Measurements from ENCODE around the gene TSPEAR. TPM values are rescaled to one million over a fixed set of nuclear protein-coding genes. Genes with fewer than 3 reads are reported as not detected.
"Not testable (repeated sequence)": the region's sequence is repeated elsewhere in the genome, so short reads cannot be mapped to it uniquely, and the experiment has no call there.

The TSPEAR gene
- total RNA-seq, 2 experiments from 2014 or later = not detected

- no peak for DNase-seq
- CTCF ChIA-PET = interaction anchor here (0.9 kb wide), 1 partner anchor 23 kb away, joined by 3 read pairs; no protein-coding TSS in a partner anchor
- peaks cover 71% of the 10 kb centered on the region for H3K27me3 Mint-ChIP-seq (ENCODE audit: low read depth)
- peaks cover 9% of the 10 kb centered on the region for H3K4me1 Mint-ChIP-seq (ENCODE audit: low read depth)
- intact Hi-C loops (cut with micrococcal nuclease) = no loop called here
- peaks cover 8% of the 10 kb centered on the region for H3K36me3 Mint-ChIP-seq (ENCODE audit: low read depth)
- H3K27ac Mint-ChIP-seq = no peak overlapping the region
- H3K4me3 Mint-ChIP-seq = no peak overlapping the region
- peaks cover 8% of the 10 kb centered on the region for H3K9me3 Mint-ChIP-seq
Measured at GRCh38 chr21:44702973-44703730, 8.2 kb downstream of the TSPEAR start.

DNA sequence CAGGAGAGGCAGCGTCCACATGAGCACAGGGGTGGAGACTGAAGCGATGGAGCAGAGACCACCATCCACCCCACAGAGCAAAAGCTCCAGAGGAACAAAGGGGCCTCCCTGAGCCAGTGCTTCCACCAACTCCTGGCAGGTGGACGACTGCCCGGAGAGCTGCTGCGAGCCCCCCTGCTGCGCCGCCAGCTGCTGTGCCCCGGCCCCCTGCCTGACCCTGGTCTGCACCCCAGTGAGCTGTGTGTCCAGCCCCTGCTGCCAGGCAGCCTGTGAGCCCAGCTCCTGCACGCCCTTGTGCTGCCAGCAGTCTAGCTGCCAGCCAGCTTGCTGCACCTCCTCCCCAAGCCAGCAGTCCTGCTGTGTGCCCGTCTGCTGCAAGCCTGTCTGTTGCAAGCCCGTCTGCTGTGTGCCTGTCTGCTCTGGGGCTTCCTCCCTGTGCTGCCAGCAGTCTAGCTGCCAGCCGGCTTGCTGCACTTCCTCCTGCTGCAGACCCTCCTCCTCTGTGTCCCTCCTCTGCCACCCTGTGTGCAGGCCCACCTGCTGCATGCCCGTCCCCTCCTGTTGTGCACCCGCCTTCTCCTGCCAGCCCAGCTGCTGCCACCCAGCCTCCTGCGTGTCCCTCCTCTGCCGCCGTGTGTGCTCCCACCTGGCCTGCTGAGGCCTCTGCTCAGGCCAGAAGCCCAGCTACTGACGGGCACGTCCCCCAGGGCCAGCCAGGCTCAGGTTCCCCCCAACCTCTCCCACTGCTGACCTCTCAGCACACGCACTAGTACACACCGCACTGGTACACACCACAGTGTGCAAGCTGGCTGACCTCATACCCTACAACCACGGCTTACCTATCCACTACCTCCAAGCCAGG lies 9.0 kb downstream of the TSPEAR start:
- peaks cover 6% of the 10 kb centered on the region for H3K4me1 Mint-ChIP-seq (ENCODE audit: low read depth)
- H3K27me3 Mint-ChIP-seq (ENCODE audit: low read depth) = peaks cover 71% of the 10 kb centered on the region
- no peak overlapping the region for H3K27ac Mint-ChIP-seq
- intact Hi-C loops (cut with micrococcal nuclease) = no loop called here
- no peak for DNase-seq
- H3K9me3 Mint-ChIP-seq = peaks cover 8% of the 10 kb centered on the region
- peaks cover 8% of the 10 kb centered on the region for H3K36me3 Mint-ChIP-seq (ENCODE audit: low read depth)
- H3K4me3 Mint-ChIP-seq = no peak overlapping the region
- CTCF ChIA-PET = no interaction called here

DNA sequence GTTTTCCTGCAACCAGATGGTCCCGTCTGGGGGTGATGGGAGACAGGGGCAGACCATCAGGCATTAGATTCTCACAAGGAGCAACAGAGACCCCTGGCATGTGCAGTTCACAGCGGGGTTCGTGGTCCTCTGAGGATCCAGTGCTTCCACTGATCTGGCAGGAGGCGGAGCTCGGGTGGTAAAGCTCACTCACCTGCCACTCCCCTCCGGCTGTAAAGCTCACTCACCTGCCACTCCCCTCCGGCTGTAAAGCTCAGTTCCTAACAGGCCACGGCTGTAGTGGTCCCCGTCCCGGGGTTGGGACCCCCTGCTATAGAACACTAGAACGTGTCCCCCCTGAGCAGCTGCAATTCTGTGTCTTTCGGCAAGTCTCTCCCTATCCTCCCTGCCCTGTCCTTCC lies 9.8 kb downstream of the TSPEAR start:
- intact Hi-C loops (cut with micrococcal nuclease) = no loop called here
- H3K9me3 Mint-ChIP-seq = peaks cover 8% of the 10 kb centered on the region
- no peak for DNase-seq
- peaks cover 69% of the 10 kb centered on the region for H3K27me3 Mint-ChIP-seq (ENCODE audit: low read depth)
- peaks cover 6% of the 10 kb centered on the region for H3K4me1 Mint-ChIP-seq (ENCODE audit: low read depth)
- peaks cover 8% of the 10 kb centered on the region for H3K36me3 Mint-ChIP-seq (ENCODE audit: low read depth)
- H3K4me3 Mint-ChIP-seq = no peak overlapping the region
- CTCF ChIA-PET = no interaction called here
- H3K27ac Mint-ChIP-seq = no peak overlapping the region

DNA sequence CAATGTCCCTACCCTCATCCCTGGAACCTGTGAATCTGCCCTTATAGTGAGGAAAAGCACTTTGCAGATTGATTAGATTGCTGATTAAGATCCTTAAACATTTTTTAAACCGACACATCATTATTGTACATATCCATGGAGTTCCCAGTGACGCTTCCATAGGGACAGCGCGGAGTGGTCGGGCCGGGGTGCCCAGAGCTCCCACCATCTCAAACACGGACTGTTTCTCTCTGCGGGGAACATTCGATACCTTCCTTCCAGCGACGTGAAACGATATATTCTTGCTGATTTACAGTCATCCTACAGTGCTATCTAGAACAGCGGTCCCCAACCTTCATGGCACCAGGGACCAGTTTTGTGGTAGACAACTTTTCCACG lies 10.4 kb downstream of the TSPEAR start:
- H3K27me3 Mint-ChIP-seq (ENCODE audit: low read depth) = peaks cover 63% of the 10 kb centered on the region
- intact Hi-C loops (cut with micrococcal nuclease) = no loop called here
- H3K4me1 Mint-ChIP-seq (ENCODE audit: low read depth) = peaks cover 3% of the 10 kb centered on the region
- no peak overlapping the region for H3K4me3 Mint-ChIP-seq
- CTCF ChIA-PET = no interaction called here
- peaks cover 4% of the 10 kb centered on the region for H3K36me3 Mint-ChIP-seq (ENCODE audit: low read depth)
- H3K27ac Mint-ChIP-seq = no peak overlapping the region
- no peak for DNase-seq
- peaks cover 7% of the 10 kb centered on the region for H3K9me3 Mint-ChIP-seq

GRCh38 chr21:44700101-44701022 lies 11.0 kb downstream of the TSPEAR start:
- Mint-ChIP-seq H3K36me3 (ENCODE audit: low read depth) (no peaks in the 10 kb centered on the region), H3K4me1 (ENCODE audit: low read depth) (no peaks in the 10 kb centered on the region), H3K27me3 (ENCODE audit: low read depth) (peaks cover 58% of the 10 kb centered on the region), H3K4me3 (no peak overlapping the region), H3K9me3 (peaks cover 2% of the 10 kb centered on the region), H3K27ac (no peak overlapping the region)
- intact Hi-C loops (cut with micrococcal nuclease) = no loop called here
- no peak for DNase-seq
- CTCF ChIA-PET = no interaction called here

GRCh38 chr21:44699502-44700001 lies 11.8 kb downstream of the TSPEAR start:
- CTCF ChIA-PET = no interaction called here
- H3K27ac Mint-ChIP-seq = no peak overlapping the region
- H3K4me1 Mint-ChIP-seq (ENCODE audit: low read depth) = no peaks in the 10 kb centered on the region
- H3K4me3 Mint-ChIP-seq = no peak overlapping the region
- no peaks in the 10 kb centered on the region for H3K9me3 Mint-ChIP-seq
- DNase-seq = no peak
- H3K27me3 Mint-ChIP-seq (ENCODE audit: low read depth) = peaks cover 51% of the 10 kb centered on the region
- intact Hi-C loops (cut with micrococcal nuclease) = no loop called here
- H3K36me3 Mint-ChIP-seq (ENCODE audit: low read depth) = no peaks in the 10 kb centered on the region

DNA sequence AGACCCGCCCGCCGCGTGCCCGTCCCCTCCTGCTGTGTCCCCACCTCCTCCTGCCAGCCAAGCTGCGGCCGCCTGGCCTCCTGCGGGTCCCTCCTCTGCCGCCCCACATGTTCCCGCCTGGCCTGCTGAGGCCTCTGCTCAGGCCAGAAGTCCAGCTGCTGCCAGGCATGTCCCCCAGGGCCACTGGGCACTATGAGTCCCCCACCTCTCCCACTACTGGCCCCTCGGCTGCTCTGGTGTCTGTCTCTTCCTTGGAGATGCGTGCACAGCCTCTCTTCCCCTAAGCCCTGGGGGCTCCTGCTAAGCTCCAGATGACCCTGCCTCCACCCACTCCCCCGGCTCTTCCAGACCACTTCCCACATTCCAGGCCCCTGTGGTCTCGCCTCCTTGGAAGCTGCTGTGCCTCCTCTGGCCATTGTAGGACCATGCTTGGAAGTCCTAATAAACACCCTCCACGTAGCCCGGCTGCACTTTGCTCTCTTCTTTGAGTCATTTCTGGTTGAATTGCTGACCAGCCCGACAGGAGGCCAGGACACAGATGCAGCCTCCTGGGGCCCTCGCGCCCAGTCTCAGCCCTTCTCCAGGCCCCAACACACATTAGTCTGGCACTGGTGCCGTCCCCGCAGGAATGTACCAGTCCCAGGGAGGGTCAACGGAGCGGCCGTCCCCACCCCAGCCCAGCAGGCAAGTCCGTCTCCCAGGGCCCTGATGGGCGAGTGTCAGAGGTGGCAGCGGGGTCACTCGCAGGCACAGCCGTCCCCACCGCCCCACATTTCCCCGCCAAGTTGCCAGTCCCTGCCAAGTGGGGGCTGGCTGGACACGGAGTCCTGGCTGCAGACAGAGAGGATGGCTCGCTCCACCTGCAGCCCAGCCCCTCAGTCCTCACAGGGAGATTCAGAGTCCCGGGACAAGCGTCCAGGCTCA lies 13.3 kb downstream of the TSPEAR start:
- peaks cover 3% of the 10 kb centered on the region for H3K9me3 Mint-ChIP-seq
- H3K4me1 Mint-ChIP-seq (ENCODE audit: low read depth) = peaks cover 3% of the 10 kb centered on the region
- intact Hi-C loops (cut with micrococcal nuclease) = no loop called here
- no peaks in the 10 kb centered on the region for H3K36me3 Mint-ChIP-seq (ENCODE audit: low read depth)
- H3K27ac Mint-ChIP-seq = no peak overlapping the region
- CTCF ChIA-PET = no interaction called here
- H3K4me3 Mint-ChIP-seq = no peak overlapping the region
- no peak for DNase-seq
- peaks cover 43% of the 10 kb centered on the region for H3K27me3 Mint-ChIP-seq (ENCODE audit: low read depth)

GRCh38 chr21:44697172-44697810 lies 14.1 kb downstream of the TSPEAR start, which contains the start of gene KRTAP10-12:
Gene KRTAP10-12 (plus strand): TSS chr21:44697172. CDS start chr21:44697202, 30 bp downstream.
- H3K4me3 Mint-ChIP-seq; H3K4me1 Mint-ChIP-seq (ENCODE audit: low read depth); H3K9me3 Mint-ChIP-seq; intact Hi-C loops (cut with micrococcal nuclease); H3K27ac Mint-ChIP-seq; DNase-seq; H3K36me3 Mint-ChIP-seq (ENCODE audit: low read depth): not testable (repeated sequence)
- peaks cover 36% of the 10 kb centered on the region for H3K27me3 Mint-ChIP-seq (ENCODE audit: low read depth)
- CTCF ChIA-PET = interaction anchor here (0.6 kb wide), 1 partner anchor 1344 kb away, joined by 4 read pairs; no protein-coding TSS in a partner anchor

- intact Hi-C loops (cut with micrococcal nuclease) = no loop called here
- no peak overlapping the region for H3K27ac Mint-ChIP-seq
- H3K9me3 Mint-ChIP-seq = peaks cover 9% of the 10 kb centered on the region
- peaks cover 2% of the 10 kb centered on the region for H3K36me3 Mint-ChIP-seq (ENCODE audit: low read depth)
- peaks cover 31% of the 10 kb centered on the region for H3K27me3 Mint-ChIP-seq (ENCODE audit: low read depth)
- H3K4me3 Mint-ChIP-seq = no peak overlapping the region
- peaks cover 8% of the 10 kb centered on the region for H3K4me1 Mint-ChIP-seq (ENCODE audit: low read depth)
- CTCF ChIA-PET = interaction anchor here (0.6 kb wide), 1 partner anchor 1345 kb away, joined by 4 read pairs; no protein-coding TSS in a partner anchor
- DNase-seq = no peak
Measured at GRCh38 chr21:44696572-44696971, 14.8 kb downstream of the TSPEAR start.

- peaks cover 9% of the 10 kb centered on the region for H3K9me3 Mint-ChIP-seq
- no peak overlapping the region for H3K27ac Mint-ChIP-seq
- H3K36me3 Mint-ChIP-seq (ENCODE audit: low read depth) = peaks cover 2% of the 10 kb centered on the region
- intact Hi-C loops (cut with micrococcal nuclease) = no loop called here
- peaks cover 15% of the 10 kb centered on the region for H3K4me1 Mint-ChIP-seq (ENCODE audit: low read depth)
- H3K4me3 Mint-ChIP-seq = no peak overlapping the region
- no peak for DNase-seq
- peaks cover 26% of the 10 kb centered on the region for H3K27me3 Mint-ChIP-seq (ENCODE audit: low read depth)
- CTCF ChIA-PET = no interaction called here
Measured at GRCh38 chr21:44695641-44696040, 15.7 kb downstream of the TSPEAR start.

- Mint-ChIP-seq H3K9me3 (peaks cover 9% of the 10 kb centered on the region), H3K4me1 (ENCODE audit: low read depth) (peaks cover 15% of the 10 kb centered on the region), H3K36me3 (ENCODE audit: low read depth) (peaks cover 2% of the 10 kb centered on the region), H3K27ac (no peak overlapping the region), H3K27me3 (ENCODE audit: low read depth) (peaks cover 26% of the 10 kb centered on the region), H3K4me3 (no peak overlapping the region)
- CTCF ChIA-PET = no interaction called here
- DNase-seq = no peak
- intact Hi-C loops (cut with micrococcal nuclease) = no loop called here
Measured at GRCh38 chr21:44695184-44695583, 16.2 kb downstream of the TSPEAR start.

Data from activated naive CD4-positive, alpha-beta T cell treated with anti-CD3 and anti-CD28 coated beads for 36 hours (primary cell).